ENCODE data around the gene TTPAL. TPM values are rescaled to one million over a fixed set of nuclear protein-coding genes. Genes with fewer than 3 reads are reported as not detected.

The TTPAL gene
- total RNA-seq, 3 donors from 2014 or later: 7.2 to 10.2 (median 9.9) TPM

DNA sequence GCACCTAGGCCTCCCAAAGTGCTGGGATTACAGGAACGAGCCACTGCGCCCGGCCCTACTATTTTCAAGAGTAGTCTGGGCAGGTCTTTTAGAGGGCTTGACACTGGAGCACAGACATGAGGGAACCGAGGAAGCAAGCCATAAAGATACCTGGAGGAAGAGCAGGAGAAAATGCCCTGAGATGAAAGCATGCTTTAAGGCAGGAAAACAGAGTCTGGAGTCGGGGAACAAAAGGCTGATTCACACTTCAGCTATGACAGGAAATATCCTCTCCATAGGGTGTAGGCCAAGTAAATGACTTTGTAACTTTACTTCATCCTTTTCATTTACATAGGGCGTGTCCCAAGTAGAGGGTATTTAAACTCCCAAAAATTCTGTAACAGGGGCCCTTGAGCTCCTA is 50.5 kb downstream of the TTPAL start:
- TF ChIP-seq, protein P1, sequence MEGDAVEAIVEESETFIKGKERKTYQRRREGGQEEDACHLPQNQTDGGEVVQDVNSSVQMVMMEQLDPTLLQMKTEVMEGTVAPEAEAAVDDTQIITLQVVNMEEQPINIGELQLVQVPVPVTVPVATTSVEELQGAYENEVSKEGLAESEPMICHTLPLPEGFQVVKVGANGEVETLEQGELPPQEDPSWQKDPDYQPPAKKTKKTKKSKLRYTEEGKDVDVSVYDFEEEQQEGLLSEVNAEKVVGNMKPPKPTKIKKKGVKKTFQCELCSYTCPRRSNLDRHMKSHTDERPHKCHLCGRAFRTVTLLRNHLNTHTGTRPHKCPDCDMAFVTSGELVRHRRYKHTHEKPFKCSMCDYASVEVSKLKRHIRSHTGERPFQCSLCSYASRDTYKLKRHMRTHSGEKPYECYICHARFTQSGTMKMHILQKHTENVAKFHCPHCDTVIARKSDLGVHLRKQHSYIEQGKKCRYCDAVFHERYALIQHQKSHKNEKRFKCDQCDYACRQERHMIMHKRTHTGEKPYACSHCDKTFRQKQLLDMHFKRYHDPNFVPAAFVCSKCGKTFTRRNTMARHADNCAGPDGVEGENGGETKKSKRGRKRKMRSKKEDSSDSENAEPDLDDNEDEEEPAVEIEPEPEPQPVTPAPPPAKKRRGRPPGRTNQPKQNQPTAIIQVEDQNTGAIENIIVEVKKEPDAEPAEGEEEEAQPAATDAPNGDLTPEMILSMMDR (IDR thresholded peaks at IDR 0.05): no peak
- no peaks in the 10 kb centered on the region for H3K9me3 ChIP-seq
- no peaks in the 10 kb centered on the region for H3K36me3 ChIP-seq (ENCODE audit: low read depth)
- DNase-seq (no peak), ATAC-seq (no peak)
- H3K4me1 ChIP-seq (ENCODE audit: low read depth): peaks cover under 1% of the 10 kb centered on the region
- intact Hi-C loops (cut with DNase I, micrococcal nuclease): no loop called here
- H3K4me3 ChIP-seq: no peak overlapping the region

DNA sequence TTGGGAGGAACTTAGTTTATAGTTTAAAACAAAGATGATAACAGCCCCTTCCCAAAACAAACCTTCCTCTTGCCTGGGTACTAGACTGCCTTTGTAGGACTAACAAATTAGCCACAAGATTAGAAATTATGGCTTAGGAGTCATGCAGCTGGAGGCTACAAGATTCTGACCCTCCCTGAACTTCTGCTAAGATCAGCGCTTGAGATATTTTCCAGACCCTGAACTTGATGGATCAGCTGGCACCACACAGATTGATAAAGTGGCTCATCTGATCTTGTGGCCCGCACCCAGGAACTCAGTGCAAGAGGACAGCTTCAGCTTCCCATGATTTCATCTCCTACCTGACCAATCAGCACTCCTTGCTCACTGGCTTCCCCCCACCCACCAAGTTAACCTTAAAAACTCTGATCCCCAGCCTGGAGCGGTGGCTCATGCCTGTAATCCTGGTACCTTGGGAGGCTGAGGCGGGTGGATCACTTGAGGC is 52.1 kb downstream of the TTPAL start:
- no peak overlapping the region for H3K4me3 ChIP-seq
- no peak for ATAC-seq
- H3K4me1 ChIP-seq (ENCODE audit: low read depth): peaks cover 6% of the 10 kb centered on the region
- no peaks in the 10 kb centered on the region for H3K9me3 ChIP-seq
- DNase-seq: no peak
- intact Hi-C loops (cut with DNase I, micrococcal nuclease): no loop called here
- TF ChIP-seq, protein P1 (IDR thresholded peaks at IDR 0.05): no peak
- no peaks in the 10 kb centered on the region for H3K36me3 ChIP-seq (ENCODE audit: low read depth)

DNA sequence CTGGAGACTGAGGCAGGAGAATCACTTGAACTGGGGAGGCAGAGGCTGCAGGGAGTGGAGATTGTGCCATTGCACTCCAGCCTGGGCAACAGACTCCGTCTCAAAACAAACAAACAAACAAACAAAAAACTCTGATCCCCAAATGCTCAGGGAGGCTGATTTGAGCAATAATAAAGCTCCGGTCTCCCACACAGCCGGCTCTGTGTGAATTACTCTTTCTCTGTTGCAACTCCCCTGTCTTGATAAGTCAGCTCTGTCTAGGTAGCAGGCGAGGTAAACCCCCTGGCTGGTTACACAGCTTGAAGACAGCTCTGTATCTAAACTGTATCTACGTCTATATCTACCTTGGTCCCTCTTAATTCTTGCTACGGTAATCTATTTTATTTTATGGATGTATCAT is 52.6 kb downstream of the TTPAL start:
- Histone ChIP-seq H3K9me3 (no peaks in the 10 kb centered on the region), H3K4me3 (no peak overlapping the region), H3K36me3 (ENCODE audit: low read depth) (no peaks in the 10 kb centered on the region), H3K4me1 (ENCODE audit: low read depth) (peaks cover 11% of the 10 kb centered on the region)
- TF ChIP-seq, protein P1 (IDR thresholded peaks at IDR 0.05): no peak
- intact Hi-C loops (cut with DNase I, micrococcal nuclease): no loop called here
- DNase-seq: no peak
- no peak for ATAC-seq

DNA sequence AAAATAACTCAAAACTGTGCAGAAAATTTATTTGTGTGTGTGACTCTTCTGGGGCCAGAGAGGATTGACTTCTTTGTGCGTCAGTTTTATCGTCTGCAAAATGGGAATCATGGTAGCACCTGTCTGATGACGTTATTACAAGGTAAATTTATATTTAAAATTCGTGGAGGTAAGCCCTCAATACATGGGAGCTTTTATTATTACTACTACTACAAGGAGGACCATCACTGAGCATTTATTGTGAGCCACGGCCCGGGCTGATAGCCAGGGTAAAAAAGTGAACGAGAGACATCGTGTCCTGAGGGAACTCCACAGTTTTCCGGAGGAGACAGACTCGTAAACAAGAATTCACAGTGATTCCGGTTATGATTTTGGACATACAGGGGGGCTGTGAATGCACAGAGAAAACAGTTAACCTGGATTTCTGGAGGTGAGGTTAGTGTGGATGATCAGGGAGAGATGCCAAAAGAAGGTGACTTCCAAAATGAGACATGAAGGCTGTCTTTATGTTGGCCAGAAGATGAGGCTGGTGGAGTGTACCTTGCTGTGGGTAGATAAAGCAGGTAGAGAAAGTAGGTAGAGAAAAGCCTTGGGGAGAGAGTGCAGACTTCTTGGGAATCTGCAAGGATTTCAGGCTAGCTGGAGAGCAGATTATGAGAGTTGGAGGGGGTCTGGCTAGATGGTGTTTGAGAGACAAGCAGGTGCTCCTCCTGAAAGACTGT is 56.7 kb downstream of the TTPAL start:
- no peak for DNase-seq
- Histone ChIP-seq H3K4me3 (peak overlapping the region; percentile 67), H3K36me3 (ENCODE audit: low read depth) (no peaks in the 10 kb centered on the region), H3K9me3 (no peaks in the 10 kb centered on the region), H3K4me1 (ENCODE audit: low read depth) (peaks cover 35% of the 10 kb centered on the region)
- TF ChIP-seq, protein P1 (IDR thresholded peaks at IDR 0.05): no peak
- intact Hi-C loops (cut with DNase I, micrococcal nuclease): loop anchor here (5.0 to 10.0 kb wide), 2 partner anchors 70 to 72 kb away; no protein-coding TSS in a partner anchor
- ATAC-seq: no peak

DNA sequence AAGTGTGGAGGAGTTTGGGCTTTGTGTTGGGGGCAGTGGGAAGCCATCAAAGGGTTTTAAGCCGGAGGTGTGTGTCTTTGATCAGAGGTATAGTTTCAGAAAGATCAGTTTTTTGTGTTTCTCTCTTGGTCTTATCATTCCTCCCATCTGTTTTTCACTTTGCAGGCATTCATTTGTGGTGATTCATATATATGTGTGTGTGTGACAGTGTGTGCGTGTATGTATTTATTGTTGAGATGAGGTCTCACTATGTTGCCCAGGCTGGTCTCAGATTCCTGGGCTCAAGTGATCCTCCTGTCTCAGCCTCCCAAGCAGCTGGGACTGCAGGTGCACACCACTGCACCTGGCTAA is 57.3 kb downstream of the TTPAL start:
- H3K36me3 ChIP-seq (ENCODE audit: low read depth): no peaks in the 10 kb centered on the region
- no peak for ATAC-seq

More for the DNA sequence above, 57.3 kb downstream of the TTPAL start:
- TF ChIP-seq, protein P1 (IDR thresholded peaks at IDR 0.05): no peak
- H3K4me3 ChIP-seq: no peak overlapping the region
- DNase-seq: no peak
- H3K9me3 ChIP-seq: no peaks in the 10 kb centered on the region
- intact Hi-C loops (cut with DNase I, micrococcal nuclease): loop anchor here (5.0 to 10.0 kb wide), 2 partner anchors 69 to 72 kb away; no protein-coding TSS in a partner anchor
- H3K4me1 ChIP-seq (ENCODE audit: low read depth): peaks cover 35% of the 10 kb centered on the region

Measured in mucosa of descending colon (tissue), 3 donors.